ENCODE measurements around the gene SCN2B. TPM values are rescaled to one million over a fixed set of nuclear protein-coding genes. Genes with fewer than 3 reads are reported as not detected.

SCN2B gene
- total RNA-seq, 3 donors from 2014 or later (not counting 1 experiment from before 2014, with no cell fraction given), result not detected

- Histone ChIP-seq H3K36me3 (ENCODE audit: control insufficient read depth, insufficient read depth, low read length) (no peaks in the 10 kb centered on the region), H3K9me3 (ENCODE audit: control insufficient read depth, insufficient read depth, low read length) (no peaks in the 10 kb centered on the region), H3K4me1 (ENCODE audit: control insufficient read depth, insufficient read depth, low read length) (peaks cover 7% of the 10 kb centered on the region), H3K4me3 (ENCODE audit: low read length) (no peak overlapping the region), H3K27me3 (ENCODE audit: control insufficient read depth, insufficient read depth, low read length) (no peaks in the 10 kb centered on the region), H3K27ac (ENCODE audit: low read length) (no peak overlapping the region)
- Mint-ChIP-seq H3K9me3 (no peaks in the 10 kb centered on the region), H3K27me3 (ENCODE audit: low read depth in 2 of 2) (peaks cover 7 to 18% of the 10 kb centered on the region in 2 donors), H3K36me3 (no peaks in the 10 kb centered on the region), H3K27ac (no peak overlapping the region), H3K4me1 (no peaks in the 10 kb centered on the region), H3K4me3 (no peak overlapping the region)
- 87% methylated on average over 7 of the region's 7 CpGs for WGBS (ENCODE audit: insufficient coverage)
- DNase-seq (no peak), ATAC-seq (no peak)
- TF ChIP-seq CTCF (IDR thresholded peaks at IDR 0.05), result no peak
- intact Hi-C loops (cut with micrococcal nuclease), result loop anchor here (5.0 to 10.0 kb wide), 3 partner anchors 327 to 742 kb away; no protein-coding TSS in a partner anchor
These were observed 6.9 kb downstream of the SCN2B start for GRCh38 chr11:118169300-118170140.

- intact Hi-C loops (cut with micrococcal nuclease), result no loop called here
These were observed 7.7 kb downstream of the SCN2B start for GRCh38 chr11:118168751-118169150.

GRCh38 chr11:118168316-118168715 is 8.1 kb downstream of the SCN2B start:
- H3K27me3 ChIP-seq (ENCODE audit: control insufficient read depth, insufficient read depth, low read length), result no peaks in the 10 kb centered on the region
- intact Hi-C loops (cut with micrococcal nuclease), result no loop called here
- H3K9me3 ChIP-seq (ENCODE audit: control insufficient read depth, insufficient read depth, low read length), result no peaks in the 10 kb centered on the region
- Mint-ChIP-seq H3K27me3 (ENCODE audit: low read depth in 2 of 2) (peaks cover 7 to 17% of the 10 kb centered on the region in 2 donors), H3K27ac (no peak overlapping the region), H3K9me3 (no peaks in the 10 kb centered on the region), H3K36me3 (no peaks in the 10 kb centered on the region), H3K4me3 (no peak overlapping the region), H3K4me1 (no peaks in the 10 kb centered on the region)
- 84% methylated on average over 8 of the region's 8 CpGs for WGBS (ENCODE audit: insufficient coverage)
- H3K4me1 ChIP-seq (ENCODE audit: control insufficient read depth, insufficient read depth, low read length), result peaks cover 7% of the 10 kb centered on the region
- DNase-seq (no peak), ATAC-seq (no peak)
- TF ChIP-seq CTCF (IDR thresholded peaks at IDR 0.05), result no peak
- no peaks in the 10 kb centered on the region for H3K36me3 ChIP-seq (ENCODE audit: control insufficient read depth, insufficient read depth, low read length)
- H3K4me3 ChIP-seq (ENCODE audit: low read length), result no peak overlapping the region
- no peak overlapping the region for H3K27ac ChIP-seq (ENCODE audit: low read length)

More at GRCh38 chr11:118168751-118169150, 7.7 kb downstream of the SCN2B start:
- no peak for DNase-seq
- H3K36me3 Mint-ChIP-seq, result no peaks in the 10 kb centered on the region
- ATAC-seq, result no peak
- no peak overlapping the region for H3K27ac Mint-ChIP-seq
- 81% methylated on average over 3 of the region's 3 CpGs for WGBS (ENCODE audit: insufficient coverage)
- peaks cover 7 to 15% of the 10 kb centered on the region in 2 donors for H3K27me3 Mint-ChIP-seq (ENCODE audit: low read depth in 2 of 2)
- no peaks in the 10 kb centered on the region for H3K9me3 ChIP-seq (ENCODE audit: control insufficient read depth, insufficient read depth, low read length)
- peaks cover 7% of the 10 kb centered on the region for H3K4me1 ChIP-seq (ENCODE audit: control insufficient read depth, insufficient read depth, low read length)
- H3K36me3 ChIP-seq (ENCODE audit: control insufficient read depth, insufficient read depth, low read length), result no peaks in the 10 kb centered on the region
- no peaks in the 10 kb centered on the region for H3K9me3 Mint-ChIP-seq
- no peak overlapping the region for H3K4me3 ChIP-seq (ENCODE audit: low read length)
- no peaks in the 10 kb centered on the region for H3K4me1 Mint-ChIP-seq
- H3K27ac ChIP-seq (ENCODE audit: low read length), result no peak overlapping the region
- H3K4me3 Mint-ChIP-seq, result no peak overlapping the region
- TF ChIP-seq CTCF (IDR thresholded peaks at IDR 0.05), result no peak
- no peaks in the 10 kb centered on the region for H3K27me3 ChIP-seq (ENCODE audit: control insufficient read depth, insufficient read depth, low read length)

Data from natural killer cell (primary cell).